ENCODE results near the gene SLC25A44.
"Not testable (repeated sequence)": the region's sequence is repeated elsewhere in the genome, so short reads cannot be mapped to it uniquely, and the experiment has no call there.

Gene SLC25A44

DNA sequence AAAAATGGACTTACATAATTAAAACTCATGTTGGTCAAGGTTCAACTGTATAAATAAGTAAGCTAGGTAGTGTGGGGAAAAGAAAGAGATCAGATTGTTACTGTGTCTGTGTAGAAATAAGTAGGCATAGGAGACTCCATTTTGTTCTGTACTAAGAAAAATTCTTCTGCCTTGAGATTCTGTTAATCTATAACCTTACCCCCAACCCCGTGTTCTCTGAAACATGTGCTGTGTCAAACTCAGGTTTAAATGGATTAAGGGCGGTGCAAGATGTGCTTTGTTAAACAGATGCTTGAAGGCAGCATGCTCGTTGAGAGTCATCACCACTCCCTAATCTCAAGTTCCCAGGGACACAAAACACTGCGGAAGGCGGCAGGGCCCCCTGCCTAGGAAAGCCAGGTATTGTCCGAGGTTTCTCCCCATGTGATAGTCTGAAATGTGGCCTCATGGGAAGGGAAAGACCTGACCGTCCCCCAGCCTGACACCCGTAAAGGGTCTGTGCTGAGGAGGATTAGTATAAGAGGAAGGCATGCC is 12.4 kb upstream of the SLC25A44 start:
- not testable (repeated sequence) for H3K9me3 ChIP-seq (ENCODE audit: control insufficient read depth in 1 of 2, low read length in 2 of 2); H3K4me3 ChIP-seq (ENCODE audit: low read depth in 1 of 2, low read length in 2 of 2); H3K9ac ChIP-seq (ENCODE audit: low read depth in 1 of 2, low read length in 2 of 2); H3K27ac ChIP-seq (ENCODE audit: low read depth, low read length); H3K27me3 ChIP-seq (ENCODE audit: control insufficient read depth in 1 of 2, insufficient read depth in 2 of 2, low read length in 2 of 2); H3K36me3 ChIP-seq (ENCODE audit: control insufficient read depth in 1 of 2, insufficient read depth in 2 of 2, low read length in 2 of 2); H3K4me1 ChIP-seq (ENCODE audit: control insufficient read depth in 1 of 2, insufficient read depth in 2 of 2, low read length in 2 of 2)

DNA sequence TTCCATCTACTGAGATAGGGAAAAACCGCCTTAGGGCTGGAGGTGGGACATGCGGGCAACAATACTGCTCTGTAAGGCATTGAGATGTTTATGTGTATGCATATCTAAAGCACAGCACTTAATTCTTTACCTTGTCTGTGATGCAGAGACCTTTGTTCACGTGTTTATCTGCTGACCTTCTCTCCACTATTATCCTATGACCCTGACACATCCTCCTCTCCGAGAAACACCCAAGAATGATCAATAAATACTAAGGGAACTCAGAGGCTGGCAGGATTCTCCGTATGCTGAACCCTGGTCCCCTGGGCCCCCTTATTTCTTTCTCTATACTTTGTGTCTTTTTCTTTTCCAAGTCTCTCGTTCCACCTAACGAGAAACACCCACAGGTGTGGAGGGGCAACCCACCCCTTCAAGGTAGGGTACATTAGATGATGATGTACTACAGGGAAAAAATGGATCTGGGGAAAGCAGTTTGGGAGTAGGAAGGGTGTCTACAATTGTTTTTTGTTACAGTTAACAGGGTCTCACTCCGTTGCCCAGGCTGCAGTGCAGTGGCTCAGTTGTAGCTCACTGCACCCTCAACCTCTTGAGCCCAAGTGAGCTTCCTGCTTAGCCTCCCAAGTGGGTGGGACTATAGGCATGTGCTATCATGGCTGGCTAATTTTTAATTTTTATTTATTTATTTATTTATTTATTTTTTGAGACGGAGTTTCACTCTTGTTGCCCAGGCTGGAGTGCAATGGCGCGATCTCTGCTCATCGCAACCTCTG is 11.7 kb upstream of the SLC25A44 start:
- not testable (repeated sequence) for H3K4me1 ChIP-seq (ENCODE audit: control insufficient read depth in 1 of 2, insufficient read depth in 2 of 2, low read length in 2 of 2); H3K27me3 ChIP-seq (ENCODE audit: control insufficient read depth in 1 of 2, insufficient read depth in 2 of 2, low read length in 2 of 2); H3K9me3 ChIP-seq (ENCODE audit: control insufficient read depth in 1 of 2, low read length in 2 of 2); H3K4me3 ChIP-seq (ENCODE audit: low read depth in 1 of 2, low read length in 2 of 2); H3K9ac ChIP-seq (ENCODE audit: low read depth in 1 of 2, low read length in 2 of 2); H3K36me3 ChIP-seq (ENCODE audit: control insufficient read depth in 1 of 2, insufficient read depth in 2 of 2, low read length in 2 of 2); H3K27ac ChIP-seq (ENCODE audit: low read depth, low read length)

DNA sequence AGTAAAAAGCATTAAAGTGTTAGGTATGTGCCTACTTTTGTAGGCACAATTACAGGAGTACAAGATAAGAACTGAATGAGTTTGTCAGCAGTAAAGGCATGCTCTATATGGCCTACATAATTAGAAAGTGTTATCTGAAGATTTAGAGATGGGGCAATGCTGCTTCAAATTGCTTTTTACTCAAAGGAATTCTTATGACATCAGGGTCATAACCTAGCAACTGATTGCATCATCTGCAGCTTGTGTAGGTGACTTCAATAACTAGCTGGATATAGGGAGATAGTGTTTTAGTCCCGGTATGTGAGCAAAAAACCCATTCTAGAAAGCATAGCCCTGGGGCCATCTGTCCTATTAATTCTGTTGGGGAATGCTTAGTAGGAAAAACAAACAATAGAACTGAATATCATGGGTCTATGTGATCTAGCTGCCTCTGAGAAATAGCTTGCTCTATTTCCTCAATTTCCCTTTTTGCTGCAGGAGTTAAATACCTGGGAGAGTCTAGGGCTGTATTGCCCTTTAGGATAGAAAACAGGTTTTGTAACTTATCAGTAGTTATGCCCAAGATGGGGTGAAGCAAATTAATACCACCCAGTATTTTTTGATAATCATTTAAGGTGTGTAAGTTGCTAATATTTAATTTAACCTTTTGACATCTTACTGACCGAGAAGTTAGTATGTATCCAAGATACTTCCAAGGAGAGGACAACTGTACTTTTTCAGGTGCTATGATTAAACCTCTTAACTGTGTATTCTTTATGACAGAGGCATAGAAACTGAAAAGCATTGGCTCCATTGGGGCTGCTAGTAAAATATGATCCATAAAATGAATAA is 7.3 kb upstream of the SLC25A44 start:
- H3K4me1 ChIP-seq (ENCODE audit: control insufficient read depth in 1 of 2, insufficient read depth in 2 of 2, low read length in 2 of 2); H3K27me3 ChIP-seq (ENCODE audit: control insufficient read depth in 1 of 2, insufficient read depth in 2 of 2, low read length in 2 of 2): not testable (repeated sequence)

DNA sequence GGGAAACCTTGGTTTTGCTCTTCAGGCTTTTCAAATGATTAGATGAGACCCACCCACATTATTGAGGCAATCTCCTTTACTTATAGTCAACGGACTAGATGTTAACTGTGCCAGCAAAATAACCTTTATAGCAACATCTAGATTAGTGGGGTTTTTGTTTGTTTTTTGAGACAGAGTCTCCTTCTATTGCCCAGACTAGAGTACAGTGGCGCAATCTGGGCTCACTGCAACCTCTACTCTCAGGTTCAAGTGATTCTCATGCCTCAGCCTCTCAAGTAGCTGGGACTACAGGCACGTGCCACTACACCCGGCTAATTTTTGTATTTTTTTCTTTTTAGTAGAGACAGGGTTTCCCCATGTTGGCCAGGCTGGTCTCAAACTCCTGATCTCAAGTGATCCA is 3.6 kb upstream of the SLC25A44 start:
- not testable (repeated sequence) for H3K4me3 ChIP-seq (ENCODE audit: low read depth in 1 of 2, low read length in 2 of 2); H3K36me3 ChIP-seq (ENCODE audit: control insufficient read depth in 1 of 2, insufficient read depth in 2 of 2, low read length in 2 of 2); H3K27me3 ChIP-seq (ENCODE audit: control insufficient read depth in 1 of 2, insufficient read depth in 2 of 2, low read length in 2 of 2); H3K9ac ChIP-seq (ENCODE audit: low read depth in 1 of 2, low read length in 2 of 2); H3K27ac ChIP-seq (ENCODE audit: low read depth, low read length); H3K9me3 ChIP-seq (ENCODE audit: control insufficient read depth in 1 of 2, low read length in 2 of 2)
- peaks cover 11% of the 10 kb centered on the region in 2 donors for H3K4me1 ChIP-seq (ENCODE audit: control insufficient read depth in 1 of 2, insufficient read depth in 2 of 2, low read length in 2 of 2)

More for the DNA sequence above, 7.3 kb upstream of the SLC25A44 start:
- not testable (repeated sequence) for H3K36me3 ChIP-seq (ENCODE audit: control insufficient read depth in 1 of 2, insufficient read depth in 2 of 2, low read length in 2 of 2); H3K9ac ChIP-seq (ENCODE audit: low read depth in 1 of 2, low read length in 2 of 2); H3K27ac ChIP-seq (ENCODE audit: low read depth, low read length); H3K9me3 ChIP-seq (ENCODE audit: control insufficient read depth in 1 of 2, low read length in 2 of 2); H3K4me3 ChIP-seq (ENCODE audit: low read depth in 1 of 2, low read length in 2 of 2)

DNA sequence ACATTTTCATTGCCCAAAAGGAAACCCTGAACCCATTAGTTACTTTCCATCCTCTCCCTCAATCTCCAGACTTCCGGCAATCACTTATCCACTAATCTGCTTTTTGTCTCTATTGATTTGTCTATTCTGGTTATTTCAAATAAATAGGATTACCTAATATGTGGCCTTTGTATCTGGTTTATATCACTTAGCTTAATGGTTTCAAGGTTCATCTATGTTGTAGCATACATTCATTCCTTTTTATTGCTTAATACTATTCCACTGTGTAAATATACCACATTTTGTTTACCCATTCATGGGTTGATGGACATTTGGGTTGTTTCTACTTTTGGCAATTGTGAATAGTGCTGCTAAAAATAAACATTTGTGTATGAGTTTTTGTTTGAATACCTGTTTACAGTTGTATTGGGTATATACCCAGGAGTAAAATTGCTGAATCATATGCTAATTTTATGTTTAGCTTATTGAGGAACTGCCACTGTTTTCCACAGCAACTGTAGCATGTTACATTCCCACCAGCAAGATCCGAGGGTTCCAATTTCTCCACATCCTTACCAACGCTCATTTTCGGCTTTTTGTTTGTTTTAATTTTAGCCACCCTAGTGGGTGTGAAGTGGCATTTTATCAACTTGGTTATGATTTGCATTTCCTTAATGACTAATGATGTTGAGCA is 2.5 kb upstream of the SLC25A44 start:
- no peaks in the 10 kb centered on the region for H3K27me3 ChIP-seq (ENCODE audit: control insufficient read depth in 1 of 2, insufficient read depth in 2 of 2, low read length in 2 of 2)
- H3K36me3 ChIP-seq (ENCODE audit: control insufficient read depth in 1 of 2, insufficient read depth in 2 of 2, low read length in 2 of 2): peaks cover 0 to 9% of the 10 kb centered on the region in 2 donors
- H3K9ac ChIP-seq (ENCODE audit: low read depth in 1 of 2, low read length in 2 of 2): no peak overlapping the region
- H3K4me3 ChIP-seq (ENCODE audit: low read depth in 1 of 2, low read length in 2 of 2): no peak overlapping the region
- no peaks in the 10 kb centered on the region for H3K9me3 ChIP-seq (ENCODE audit: control insufficient read depth in 1 of 2, low read length in 2 of 2)
- no peak overlapping the region for H3K27ac ChIP-seq (ENCODE audit: low read depth, low read length)
- H3K4me1 ChIP-seq (ENCODE audit: control insufficient read depth in 1 of 2, insufficient read depth in 2 of 2, low read length in 2 of 2): peaks cover 20 to 21% of the 10 kb centered on the region in 2 donors

DNA sequence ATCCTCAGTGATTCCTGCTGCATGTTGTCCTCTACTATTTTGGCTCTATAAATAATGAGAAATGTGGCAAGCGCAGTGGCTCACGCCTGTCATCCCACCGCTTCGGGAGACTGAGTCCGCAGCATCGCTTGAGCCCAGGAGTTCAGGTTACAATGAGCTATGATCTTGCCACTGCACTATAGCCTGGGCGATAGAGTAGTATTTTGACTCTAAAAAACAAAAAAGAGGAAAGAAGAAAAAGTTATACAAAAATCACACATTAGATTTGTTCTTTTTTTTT is 756 bp upstream of the SLC25A44 start:
- Histone ChIP-seq H3K4me1 (ENCODE audit: control insufficient read depth in 1 of 2, insufficient read depth in 2 of 2, low read length in 2 of 2) (peaks cover 20 to 34% of the 10 kb centered on the region in 2 donors), H3K4me3 (ENCODE audit: low read depth in 1 of 2, low read length in 2 of 2) (peak overlapping the region; percentile 69 to 97), H3K27me3 (ENCODE audit: control insufficient read depth in 1 of 2, insufficient read depth in 2 of 2, low read length in 2 of 2) (no peaks in the 10 kb centered on the region), H3K36me3 (ENCODE audit: control insufficient read depth in 1 of 2, insufficient read depth in 2 of 2, low read length in 2 of 2) (peaks cover 0 to 11% of the 10 kb centered on the region in 2 donors), H3K9ac (ENCODE audit: low read depth in 1 of 2, low read length in 2 of 2) (peak overlapping the region; percentile 45 to 60), H3K9me3 (ENCODE audit: control insufficient read depth in 1 of 2, low read length in 2 of 2) (no peaks in the 10 kb centered on the region), H3K27ac (ENCODE audit: low read depth, low read length) (peak overlapping the region; percentile 68)

DNA sequence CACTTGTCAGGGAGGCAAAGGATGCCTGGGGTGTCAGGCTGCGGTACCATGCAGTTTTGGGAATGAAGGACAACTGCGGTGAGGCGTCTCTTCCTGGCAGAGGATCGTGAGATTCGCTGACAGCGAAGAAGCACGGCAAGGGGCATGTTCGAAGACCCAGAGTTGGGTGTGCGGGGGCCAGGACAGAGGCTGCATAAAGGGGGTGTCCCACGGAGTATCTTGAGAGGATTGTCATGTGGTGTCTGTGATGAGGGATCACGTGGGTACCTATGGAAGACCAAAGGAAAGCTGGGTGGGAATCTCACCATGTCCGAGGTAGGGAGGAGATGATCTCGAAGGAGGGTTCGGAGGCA is 372 bp downstream of the SLC25A44 start:
- Histone ChIP-seq H3K27me3 (ENCODE audit: control insufficient read depth in 1 of 2, insufficient read depth in 2 of 2, low read length in 2 of 2) (no peaks in the 10 kb centered on the region), H3K36me3 (ENCODE audit: control insufficient read depth in 1 of 2, insufficient read depth in 2 of 2, low read length in 2 of 2) (peaks cover 0 to 11% of the 10 kb centered on the region in 2 donors), H3K9ac (ENCODE audit: low read depth in 1 of 2, low read length in 2 of 2) (peak overlapping the region; percentile 72 to 95), H3K4me1 (ENCODE audit: control insufficient read depth in 1 of 2, insufficient read depth in 2 of 2, low read length in 2 of 2) (peaks cover 26 to 39% of the 10 kb centered on the region in 2 donors), H3K27ac (ENCODE audit: low read depth, low read length) (peak overlapping the region; percentile 23), H3K9me3 (ENCODE audit: control insufficient read depth in 1 of 2, low read length in 2 of 2) (no peaks in the 10 kb centered on the region), H3K4me3 (ENCODE audit: low read depth in 1 of 2, low read length in 2 of 2) (peak overlapping the region; percentile 97 to 100)

DNA sequence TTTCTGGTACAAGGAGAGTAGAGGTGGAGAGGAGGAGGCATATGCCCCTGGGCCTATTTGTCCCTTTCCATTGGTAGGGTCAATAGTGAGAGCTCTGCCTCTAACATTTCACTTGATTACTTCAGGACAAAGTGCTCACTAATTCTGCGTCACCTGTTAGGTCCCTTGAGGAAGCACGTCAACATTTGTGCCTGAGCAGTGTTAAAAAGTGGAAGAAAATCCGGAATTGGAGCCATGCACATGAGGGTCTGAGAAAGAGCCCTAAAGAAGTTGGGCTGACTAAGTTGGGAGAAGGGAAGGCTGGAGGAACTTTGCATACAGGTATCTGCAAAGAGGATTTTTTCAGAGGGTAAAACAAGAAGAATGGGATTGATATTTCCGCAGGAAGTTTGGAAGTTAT is 1.9 kb downstream of the SLC25A44 start:
- Histone ChIP-seq H3K27ac (ENCODE audit: low read depth, low read length) (no peak overlapping the region), H3K9me3 (ENCODE audit: control insufficient read depth in 1 of 2, low read length in 2 of 2) (no peaks in the 10 kb centered on the region), H3K9ac (ENCODE audit: low read depth in 1 of 2, low read length in 2 of 2) (no peak overlapping the region), H3K4me3 (ENCODE audit: low read depth in 1 of 2, low read length in 2 of 2) (no peak overlapping the region), H3K27me3 (ENCODE audit: control insufficient read depth in 1 of 2, insufficient read depth in 2 of 2, low read length in 2 of 2) (no peaks in the 10 kb centered on the region), H3K36me3 (ENCODE audit: control insufficient read depth in 1 of 2, insufficient read depth in 2 of 2, low read length in 2 of 2) (peaks cover 12 to 26% of the 10 kb centered on the region in 2 donors), H3K4me1 (ENCODE audit: control insufficient read depth in 1 of 2, insufficient read depth in 2 of 2, low read length in 2 of 2) (peaks cover 26 to 40% of the 10 kb centered on the region in 2 donors)

DNA sequence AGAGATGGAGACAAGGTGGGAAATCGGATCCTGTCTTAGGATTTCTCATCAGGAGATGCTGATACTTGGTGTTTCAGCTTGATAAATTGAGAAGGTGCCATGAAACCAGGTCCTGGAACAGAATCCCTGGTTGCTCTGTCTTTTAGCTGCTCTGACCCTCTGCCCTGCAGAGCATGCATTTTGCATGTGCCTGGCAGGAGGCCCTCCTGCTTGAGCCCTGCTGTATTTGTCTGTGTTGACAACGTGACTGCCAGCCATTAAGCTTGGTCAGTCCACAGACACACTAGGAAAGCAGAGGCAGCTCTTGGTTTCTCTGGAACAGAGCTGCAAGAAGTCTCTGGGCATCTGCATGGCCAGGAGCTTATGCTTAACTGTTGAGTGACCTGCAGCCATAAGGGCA is 2.5 kb downstream of the SLC25A44 start:
- H3K9ac ChIP-seq (ENCODE audit: low read depth in 1 of 2, low read length in 2 of 2): no peak overlapping the region
- no peak overlapping the region for H3K4me3 ChIP-seq (ENCODE audit: low read depth in 1 of 2, low read length in 2 of 2)
- H3K27ac ChIP-seq (ENCODE audit: low read depth, low read length): no peak overlapping the region
- no peaks in the 10 kb centered on the region for H3K27me3 ChIP-seq (ENCODE audit: control insufficient read depth in 1 of 2, insufficient read depth in 2 of 2, low read length in 2 of 2)
- peaks cover 12 to 26% of the 10 kb centered on the region in 2 donors for H3K36me3 ChIP-seq (ENCODE audit: control insufficient read depth in 1 of 2, insufficient read depth in 2 of 2, low read length in 2 of 2)
- no peaks in the 10 kb centered on the region for H3K9me3 ChIP-seq (ENCODE audit: control insufficient read depth in 1 of 2, low read length in 2 of 2)
- H3K4me1 ChIP-seq (ENCODE audit: control insufficient read depth in 1 of 2, insufficient read depth in 2 of 2, low read length in 2 of 2): peaks cover 26 to 40% of the 10 kb centered on the region in 2 donors

DNA sequence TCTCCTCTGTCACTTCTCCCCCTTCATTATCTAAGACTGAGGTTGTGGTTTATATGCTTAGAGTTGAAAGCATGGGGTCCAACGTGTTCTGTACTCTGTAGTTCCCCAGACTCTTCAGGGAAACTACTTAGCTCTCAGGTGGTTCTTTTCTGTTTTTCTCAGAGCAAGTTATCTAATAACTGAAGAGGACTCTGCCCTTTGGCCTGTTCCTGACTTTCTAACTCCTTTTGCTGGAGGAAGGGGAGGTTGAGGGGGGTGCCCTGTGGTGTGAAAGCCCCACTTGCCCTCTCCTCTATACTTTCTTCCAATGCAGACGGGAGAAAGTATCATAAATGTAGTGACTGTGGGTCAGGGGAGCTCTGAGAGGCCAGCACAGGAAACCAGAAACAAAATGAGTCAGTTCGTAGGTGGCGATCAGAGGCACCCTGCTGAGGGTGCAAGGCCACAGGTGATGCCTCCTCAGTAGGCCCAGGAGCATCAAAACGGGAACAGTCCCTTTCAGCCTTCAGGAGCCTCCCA is 5.0 kb downstream of the SLC25A44 start:
- Histone ChIP-seq H3K4me3 (ENCODE audit: low read depth in 1 of 2, low read length in 2 of 2) (no peak overlapping the region), H3K27me3 (ENCODE audit: control insufficient read depth in 1 of 2, insufficient read depth in 2 of 2, low read length in 2 of 2) (no peaks in the 10 kb centered on the region), H3K27ac (ENCODE audit: low read depth, low read length) (no peak overlapping the region), H3K9me3 (ENCODE audit: control insufficient read depth in 1 of 2, low read length in 2 of 2) (no peaks in the 10 kb centered on the region), H3K36me3 (ENCODE audit: control insufficient read depth in 1 of 2, insufficient read depth in 2 of 2, low read length in 2 of 2) (peaks cover 15 to 35% of the 10 kb centered on the region in 2 donors), H3K9ac (ENCODE audit: low read depth in 1 of 2, low read length in 2 of 2) (no peak overlapping the region), H3K4me1 (ENCODE audit: control insufficient read depth in 1 of 2, insufficient read depth in 2 of 2, low read length in 2 of 2) (peaks cover 23 to 36% of the 10 kb centered on the region in 2 donors)
